GM12874 (cell line): ENCODE results near the gene MAPKAP1.

Experiments used
- CTCF ChIP-seq: IDR thresholded peaks from 2 replicates; pipeline ENCODE4 v1.5.1; 2011; ENCODE audit warnings: low read depth, mild to moderate bottlenecking, control low read depth, low read length, moderate library complexity; ENCODE audit not compliant: insufficient read depth

Gene MAPKAP1

GRCh38 chr9:125594223-125594610 is 112.8 kb downstream of the MAPKAP1 start:
- TF ChIP-seq CTCF = no peak

GRCh38 chr9:125593581-125594222 is 113.3 kb downstream of the MAPKAP1 start:
- TF ChIP-seq CTCF = no peak

- TF ChIP-seq CTCF = no peak
These were observed 115.1 kb downstream of the MAPKAP1 start for GRCh38 chr9:125591888-125592287.

DNA sequence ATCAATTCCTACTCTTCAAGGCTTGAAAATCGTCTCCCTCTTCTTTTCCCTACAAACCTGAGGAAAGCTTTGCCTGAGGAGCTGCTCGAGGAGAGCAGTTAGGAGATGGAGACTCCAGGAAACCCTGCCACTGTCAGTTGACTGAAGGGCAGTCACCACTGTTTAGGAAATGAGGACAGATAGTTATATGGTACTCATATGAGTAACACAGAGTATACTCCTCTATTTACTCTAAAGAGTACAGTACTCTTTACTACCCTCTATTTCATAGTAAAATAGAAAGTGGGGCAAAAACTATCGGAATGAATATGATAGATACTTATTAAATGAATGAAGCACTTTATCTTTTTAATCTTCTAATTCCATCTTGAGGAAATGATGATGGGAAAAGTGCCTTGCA is 115.8 kb downstream of the MAPKAP1 start:
- TF ChIP-seq CTCF = no peak

DNA sequence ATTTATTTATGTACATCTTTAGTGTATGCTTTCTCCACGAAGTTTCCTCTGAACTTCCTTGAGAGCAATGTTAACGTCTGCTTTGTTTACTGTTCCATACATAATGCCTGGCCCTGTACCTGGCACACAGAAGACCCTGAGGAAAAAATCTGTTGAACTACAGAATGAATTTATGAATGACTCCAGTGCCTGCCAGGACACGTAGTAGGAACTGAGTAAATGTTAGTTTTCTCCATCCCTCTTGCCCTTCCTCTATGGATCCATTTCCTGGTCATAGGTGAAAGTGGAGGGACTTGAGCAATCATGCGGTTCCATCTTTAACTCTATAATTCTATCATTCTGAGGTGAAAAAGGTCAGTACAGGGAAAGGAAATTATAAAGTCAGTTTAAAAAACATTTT is 117.7 kb downstream of the MAPKAP1 start:
- no peak for TF ChIP-seq CTCF

GRCh38 chr9:125587819-125588460 is 119.1 kb downstream of the MAPKAP1 start:
- TF ChIP-seq CTCF = no peak

DNA sequence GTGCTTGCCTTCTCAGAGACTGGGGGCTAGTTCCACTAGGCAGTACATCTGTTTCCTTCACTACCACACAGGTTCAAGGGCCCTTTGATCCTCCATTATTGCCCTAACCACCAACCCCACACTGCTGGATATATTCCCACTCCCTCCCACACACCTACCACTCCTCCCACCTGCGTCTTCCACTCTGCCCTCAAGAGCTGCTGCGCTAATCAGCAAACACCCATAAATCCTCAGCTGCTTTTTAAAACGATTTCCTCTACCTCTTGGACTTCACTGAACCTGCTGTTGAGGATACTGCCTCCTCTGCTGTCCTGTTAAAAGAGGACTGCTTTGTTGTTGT is 120.9 kb downstream of the MAPKAP1 start:
- TF ChIP-seq CTCF = no peak
